HepG2 (cell line): ENCODE data around the gene AEBP1. TPM values are rescaled to one million over a fixed set of nuclear protein-coding genes. Genes with fewer than 3 reads are reported as not detected.

Source experiments
- ATAC-seq: fragments of 200-7000 bp; cut with Tn5 transposase; 3 replicates; pipeline ENCODE4 v1.9.1; 2020; ENCODE audit warnings: mild to moderate bottlenecking, moderate library complexity
- BruUV-seq: library from RNA; stranded (reverse); fragments of 400-500 nt; replicated peaks from 2 replicates; lab custom pipeline; 2021; lab: Mats Ljungman, UMichigan
- CTCF ChIA-PET: fragments of 300-600 bp; formaldehyde crosslinking; extraction: SDS; loops from one replicate; lab custom pipeline; 2021; ENCODE audit warnings: low total read pairs, inconsistent platforms, low intra/inter-chr PET ratio; lab: Yijun Ruan, JAX
- POLR2A ChIA-PET: fragments of 350-600 bp; sonication (Branson Sonifier 250); formaldehyde crosslinking; loops from one replicate; lab custom pipeline; 2020; ENCODE audit warnings: antibody characterized with exemption, inconsistent platforms; lab: Yijun Ruan, JAX
- DNase-seq: peaks from one replicate; pipeline ENCODE4 v3.0.0-alpha.2; 2015; ENCODE audit warnings: low spot score
- FAIRE-seq: peaks from 3 replicates; lab custom pipeline; 2011; peaks lifted over from hg19 to GRCh38; lab: Jason Lieb, UNC
- H2AFZ ChIP-seq: one replicate; pipeline ENCODE4 v1.6.1; 2011; ENCODE audit warnings: low read length, inconsistent platforms
- H3K27ac ChIP-seq: fragments of 300-600 bp; 3 replicates; pipeline ENCODE4 v1.8.0; 2011; ENCODE audit warnings: mixed run types, mild to moderate bottlenecking, mixed read lengths, low read length, inconsistent platforms; ENCODE audit not compliant: insufficient read depth; ENCODE audit errors: extremely low read length
- H3K27me3 ChIP-seq, 2 experiments: fragments of 200-600 bp in 1 of 2; 2 replicates in 1 of 2; 3 replicates in 1 of 2; pipeline versions ENCODE4 v1.6.0 to v1.8.0; 2011; ENCODE audit warnings: low read length in 2 of 2, mild to moderate bottlenecking in 2 of 2, moderate library complexity in 2 of 2, inconsistent platforms in 1 of 2; ENCODE audit not compliant: insufficient read depth in 2 of 2, control insufficient read depth in 1 of 2
- H3K36me3 ChIP-seq, 2 experiments: fragments of 200-600 bp in 1 of 2; replicated peaks in 1 of 2; 2 replicates in 1 of 2; 3 replicates in 1 of 2; pipeline versions ENCODE4 v1.5.1 to v1.8.0; 2011; ENCODE audit warnings: low read length in 2 of 2, inconsistent platforms in 1 of 2; ENCODE audit not compliant: insufficient read depth in 2 of 2, control insufficient read depth in 1 of 2
- H3K4me1 ChIP-seq: 2 replicates; pipeline ENCODE4 v1.5.1; 2012; ENCODE audit warnings: low read length, inconsistent platforms; ENCODE audit not compliant: insufficient read depth
- H3K4me2 ChIP-seq: 2 replicates; pipeline ENCODE4 v1.6.0; 2011; ENCODE audit warnings: low read depth, low read length, inconsistent platforms
- H3K4me3 ChIP-seq, 3 experiments: fragments of 200-600 bp in 1 of 3; sonication (generic), shearing (Covaris generic) in 1 of 3; replicated peaks in 1 of 3; 2 replicates each; pipeline ENCODE4 v1.5.1; 2011 to 2016; ENCODE audit warnings: low read length in 3 of 3, inconsistent platforms in 2 of 3, low read depth in 2 of 3, mild to moderate bottlenecking in 2 of 3, control low read depth in 1 of 3, mixed read lengths in 1 of 3; ENCODE audit not compliant: insufficient read depth in 1 of 3
- H3K79me2 ChIP-seq: one replicate; pipeline ENCODE4 v1.6.1; 2011; ENCODE audit warnings: low read length, inconsistent platforms; ENCODE audit not compliant: insufficient read depth
- H3K9ac ChIP-seq: 2 replicates; pipeline ENCODE4 v1.6.0; 2011; ENCODE audit warnings: mild to moderate bottlenecking, low read depth, low read length, inconsistent platforms; ENCODE audit not compliant: insufficient read depth
- H3K9me3 ChIP-seq: 2 replicates; pipeline ENCODE4 v1.5.1; 2012; ENCODE audit warnings: mild to moderate bottlenecking, low read length
- H4K20me1 ChIP-seq: 2 replicates; pipeline ENCODE4 v1.6.0; 2011; ENCODE audit warnings: inconsistent platforms, mild to moderate bottlenecking, low read length, moderate library complexity; ENCODE audit not compliant: insufficient read depth
- FOXP4 ChIP-seq: sonication (generic); formaldehyde crosslinking; IDR thresholded peaks from 2 replicates; pipeline ENCODE4 v1.4.0; 2020; ENCODE audit warnings: missing genetic modification reagents
- GPN1 ChIP-seq: sonication (generic); formaldehyde crosslinking; IDR thresholded peaks from 2 replicates; pipeline ENCODE4 v1.5.1; 2020; ENCODE audit warnings: missing genetic modification reagents, borderline replicate concordance
- HOXA3 ChIP-seq: sonication (generic); formaldehyde crosslinking; IDR thresholded peaks from 2 replicates; pipeline ENCODE4 v1.5.0; 2020; ENCODE audit warnings: missing genetic modification reagents
- KLF12 ChIP-seq: sonication (generic); formaldehyde crosslinking; IDR thresholded peaks from 2 replicates; pipeline ENCODE4 v1.4.0; 2020; ENCODE audit warnings: missing genetic modification reagents, borderline replicate concordance
- MEIS2 ChIP-seq: sonication (generic); formaldehyde crosslinking; IDR thresholded peaks from 2 replicates; pipeline ENCODE4 v1.9.0; 2021; ENCODE audit warnings: mild to moderate bottlenecking, missing genetic modification reagents
- NR2F2 ChIP-seq: IDR thresholded peaks from 2 replicates; pipeline ENCODE4 v1.6.1; 2012; ENCODE audit warnings: low read depth, inconsistent platforms, borderline replicate concordance
- REPIN1 ChIP-seq: sonication (generic); formaldehyde crosslinking; IDR thresholded peaks from 2 replicates; pipeline ENCODE4 v1.8.0; 2022; ENCODE audit warnings: missing genetic modification reagents, low read depth, mild to moderate bottlenecking, borderline replicate concordance
- TEAD3 ChIP-seq: optimal IDR thresholded peaks from 2 replicates; pipeline ENCODE3; 2016; ENCODE audit warnings: borderline replicate concordance
- ZBTB38 ChIP-seq: sonication (generic); formaldehyde crosslinking; IDR thresholded peaks from 2 replicates; pipeline ENCODE4 v1.5.1; 2020; ENCODE audit warnings: mild to moderate bottlenecking, missing genetic modification reagents
- ZNF143 ChIP-seq: sonication (generic); formaldehyde crosslinking; IDR thresholded peaks from 2 replicates; pipeline ENCODE4 v1.4.0; 2020; ENCODE audit warnings: missing genetic modification reagents
- ZNF260 ChIP-seq: sonication (generic); formaldehyde crosslinking; IDR thresholded peaks from 2 replicates; pipeline ENCODE4 v1.4.0; 2020; ENCODE audit warnings: missing genetic modification reagents, low read depth, mild to moderate bottlenecking, borderline replicate concordance
- ZNF264 ChIP-seq: sonication (generic); formaldehyde crosslinking; IDR thresholded peaks from 2 replicates; pipeline ENCODE4 v1.4.0; 2020; ENCODE audit warnings: missing genetic modification reagents
- ZNF431 ChIP-seq: sonication (generic); formaldehyde crosslinking; IDR thresholded peaks from 2 replicates; pipeline ENCODE4 v1.9.0; 2022; ENCODE audit warnings: missing genetic modification reagents, low read depth, mild to moderate bottlenecking, borderline replicate concordance
- ZNF788 ChIP-seq: sonication (generic); formaldehyde crosslinking; IDR thresholded peaks from 2 replicates; pipeline ENCODE4 v1.5.0; 2020; ENCODE audit warnings: mild to moderate bottlenecking, missing genetic modification reagents, borderline replicate concordance
- WGBS: methylation state at CpG from one replicate; pipeline ENCODE4 v1.1.6; 2017; ENCODE audit warnings: low lambda C conversion rate; 5-methylcytosine and 5-hydroxymethylcytosine counted together
- in situ Hi-C: cut with HindIII; loops from 2 replicates; pipeline ENCODE4 v1.10.0; 2017; ENCODE audit warnings: low pct_unique_long_range_greater_than_20kb; ENCODE audit not compliant: extremely low pct_ligation_motif_present
- intact Hi-C: fragments of 100-400 bp; cut with micrococcal nuclease; formaldehyde crosslinking; loops from one replicate; pipeline ENCODE4 v1.10.0; 2022; ENCODE audit not compliant: unreplicated experiment
- polyA plus RNA-seq, 8 experiments: library from polyadenylated mRNA; depleted of rRNA in 3 of 8; stranded (reverse) in 7 of 8; unstranded in 1 of 8; fragments of >200 nt; fragmentation: Illumina TruSeq in 4 of 8; extraction: Trizol in 4 of 8; gene quantifications; 2 replicates each; pipeline versions ENCODE4 v1.2.1 to v1.2.3, GENCODE V29; 2011 to 2016; ENCODE audit warnings: low read depth in 4 of 8, missing spikeins in 1 of 8, mixed read lengths in 1 of 8; ENCODE audit not compliant: insufficient read depth in 1 of 8
- total RNA-seq, 5 experiments: library from RNA; depleted of rRNA; stranded (reverse); fragments of >200 nt; fragmentation: Illumina TruSeq; extraction: Trizol; gene quantifications; 2 replicates each; pipeline ENCODE4 v1.2.3, GENCODE V29; 2016; ENCODE audit warnings: low read depth in 1 of 5
- TF ChIP-seq, protein P1 (sequence below): sonication (generic); formaldehyde crosslinking; IDR thresholded peaks from 2 replicates; pipeline ENCODE4 v1.4.0; 2020; ENCODE audit warnings: missing genetic modification reagents

AEBP1 gene
- total and polyA plus RNA-seq, 2 of the 13 experiments (the other 11 are each of a cell fraction or from before 2014, with no cell fraction given), result 0.22 to 0.55 TPM

- no peak for TF ChIP-seq ZNF260
- TF ChIP-seq, all 625 proteins: peak for 0
Observed at GRCh38 chr7:44077061-44077460, 27.1 kb upstream of the AEBP1 start (continued).

GRCh38 chr7:44077681-44078091 lies 26.5 kb upstream of the AEBP1 start:
- ChIA-PET CTCF (no interaction called here), POLR2A (no interaction called here)
- ATAC-seq (no peak), FAIRE-seq (no peak), DNase-seq (no peak)
- TF ChIP-seq REPIN1 (CRISPR knock-in tag) (no peak), NR2F2 (no peak), HOXA3 (CRISPR knock-in tag) (no peak), ZNF431 (no peak)
- no peaks in the 10 kb centered on the region for H3K9me3 ChIP-seq
- no peak overlapping the region for H3K4me2 ChIP-seq
- 98% methylated on average over 5 of the region's 5 CpGs for WGBS
- in situ Hi-C loops, result no loop called here
- no peaks in the 10 kb centered on the region for H3K79me2 ChIP-seq
- peaks cover 16% of the 10 kb centered on the region for H3K4me1 ChIP-seq
- no TSS peak for BruUV-seq
- H3K27ac ChIP-seq, result no peak overlapping the region
- intact Hi-C loops, result no loop called here
- no peak overlapping the region for H2AFZ ChIP-seq
- H4K20me1 ChIP-seq, result no peaks in the 10 kb centered on the region
- H3K36me3 ChIP-seq, result peaks cover 11 to 28% of the 10 kb centered on the region in 2 experiments; a peak in 4 of 5 replicates
- H3K9ac ChIP-seq, result no peak overlapping the region
- H3K4me3 ChIP-seq, result no peak overlapping the region
- H3K27me3 ChIP-seq, result no peaks in the 10 kb centered on the region

- Histone ChIP-seq H3K4me2 (no peak overlapping the region), H3K9me3 (no peaks in the 10 kb centered on the region), H3K9ac (no peak overlapping the region), H3K4me3 (no peak overlapping the region), H4K20me1 (no peaks in the 10 kb centered on the region), H3K36me3 (peaks cover 9 to 21% of the 10 kb centered on the region in 2 experiments; a peak in 4 of 5 replicates), H2AFZ (no peak overlapping the region), H3K27me3 (peaks cover 0 to 1% of the 10 kb centered on the region in 2 experiments; a peak in 2 of 5 replicates), H3K4me1 (peaks cover 19% of the 10 kb centered on the region), H3K27ac (no peak overlapping the region), H3K79me2 (no peaks in the 10 kb centered on the region)
- CTCF ChIA-PET, result no interaction called here
- in situ Hi-C loops (no loop called here), intact Hi-C loops (no loop called here)
- ATAC-seq (no peak), FAIRE-seq (no peak), DNase-seq (no peak)
- no TSS peak for BruUV-seq
- POLR2A ChIA-PET, result no interaction called here
- 95% methylated on average over 6 of the region's 8 CpGs for WGBS
- TF ChIP-seq FOXP4 (CRISPR knock-in tag) (no peak), TEAD3 (CRISPR knock-in tag) (no peak), ZNF143 (no peak), ZNF264 (CRISPR knock-in tag) (no peak), KLF12 (CRISPR knock-in tag) (no peak), GPN1 (CRISPR knock-in tag) (no peak), ZNF788 (no peak), ZBTB38 (no peak), MEIS2 (CRISPR knock-in tag) (no peak)
- TF ChIP-seq, protein P1, sequence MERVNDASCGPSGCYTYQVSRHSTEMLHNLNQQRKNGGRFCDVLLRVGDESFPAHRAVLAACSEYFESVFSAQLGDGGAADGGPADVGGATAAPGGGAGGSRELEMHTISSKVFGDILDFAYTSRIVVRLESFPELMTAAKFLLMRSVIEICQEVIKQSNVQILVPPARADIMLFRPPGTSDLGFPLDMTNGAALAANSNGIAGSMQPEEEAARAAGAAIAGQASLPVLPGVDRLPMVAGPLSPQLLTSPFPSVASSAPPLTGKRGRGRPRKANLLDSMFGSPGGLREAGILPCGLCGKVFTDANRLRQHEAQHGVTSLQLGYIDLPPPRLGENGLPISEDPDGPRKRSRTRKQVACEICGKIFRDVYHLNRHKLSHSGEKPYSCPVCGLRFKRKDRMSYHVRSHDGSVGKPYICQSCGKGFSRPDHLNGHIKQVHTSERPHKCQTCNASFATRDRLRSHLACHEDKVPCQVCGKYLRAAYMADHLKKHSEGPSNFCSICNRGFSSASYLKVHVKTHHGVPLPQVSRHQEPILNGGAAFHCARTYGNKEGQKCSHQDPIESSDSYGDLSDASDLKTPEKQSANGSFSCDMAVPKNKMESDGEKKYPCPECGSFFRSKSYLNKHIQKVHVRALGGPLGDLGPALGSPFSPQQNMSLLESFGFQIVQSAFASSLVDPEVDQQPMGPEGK (CRISPR knock-in tag), result no peak
Observed at GRCh38 chr7:44078521-44078920, 25.6 kb upstream of the AEBP1 start.
